NCI-H82 treated with DMSO at 0.1 percent for 48 hours (cell line): ENCODE results near the gene RMI2.

Experiments used
- DNase-seq: peaks from one replicate; lab custom pipeline; 2025; ENCODE audit not compliant: unreplicated experiment; lab: John Stamatoyannopoulos, UW

Gene RMI2

GRCh38 chr16:11380836-11381235 is 35.6 kb downstream of the RMI2 start:
- no peak for DNase-seq

GRCh38 chr16:11383481-11384183 is 38.4 kb downstream of the RMI2 start:
- no peak for DNase-seq

- no peak for DNase-seq
Measured at GRCh38 chr16:11384184-11384955, 39.1 kb downstream of the RMI2 start.

- DNase-seq, result no peak
Measured at GRCh38 chr16:11384956-11385586, 39.8 kb downstream of the RMI2 start.

- DNase-seq, result no peak
Measured at GRCh38 chr16:11386054-11386680, 40.9 kb downstream of the RMI2 start.

- DNase-seq, result no peak
Measured at GRCh38 chr16:11386791-11387546, 41.7 kb downstream of the RMI2 start.

- DNase-seq, result no peak
Measured at GRCh38 chr16:11389083-11389482, 43.8 kb downstream of the RMI2 start.

- no peak for DNase-seq
Measured at GRCh38 chr16:11389631-11390565, 44.6 kb downstream of the RMI2 start.

- no peak for DNase-seq
Measured at GRCh38 chr16:11390573-11391495, 45.6 kb downstream of the RMI2 start.

- DNase-seq, result no peak
Measured at GRCh38 chr16:11391576-11391975, 46.3 kb downstream of the RMI2 start.

GRCh38 chr16:11392041-11392581 is 46.9 kb downstream of the RMI2 start:
- DNase-seq, result no peak

- no peak for DNase-seq
Measured at GRCh38 chr16:11393366-11393765, 48.1 kb downstream of the RMI2 start.

GRCh38 chr16:11393861-11394592 is 48.8 kb downstream of the RMI2 start:
- no peak for DNase-seq

GRCh38 chr16:11394593-11394960 is 49.3 kb downstream of the RMI2 start:
- DNase-seq, result no peak

- no peak for DNase-seq
Measured at GRCh38 chr16:11395008-11395948, 50.0 kb downstream of the RMI2 start.

GRCh38 chr16:11395949-11396240 is 50.6 kb downstream of the RMI2 start:
- DNase-seq, result no peak
